ENCODE data around the gene INPPL1. TPM values are rescaled to one million over a fixed set of nuclear protein-coding genes. Genes with fewer than 3 reads are reported as not detected.

INPPL1 gene
- total RNA-seq, 1 donor from 2014 or later = 69.2 TPM

DNA sequence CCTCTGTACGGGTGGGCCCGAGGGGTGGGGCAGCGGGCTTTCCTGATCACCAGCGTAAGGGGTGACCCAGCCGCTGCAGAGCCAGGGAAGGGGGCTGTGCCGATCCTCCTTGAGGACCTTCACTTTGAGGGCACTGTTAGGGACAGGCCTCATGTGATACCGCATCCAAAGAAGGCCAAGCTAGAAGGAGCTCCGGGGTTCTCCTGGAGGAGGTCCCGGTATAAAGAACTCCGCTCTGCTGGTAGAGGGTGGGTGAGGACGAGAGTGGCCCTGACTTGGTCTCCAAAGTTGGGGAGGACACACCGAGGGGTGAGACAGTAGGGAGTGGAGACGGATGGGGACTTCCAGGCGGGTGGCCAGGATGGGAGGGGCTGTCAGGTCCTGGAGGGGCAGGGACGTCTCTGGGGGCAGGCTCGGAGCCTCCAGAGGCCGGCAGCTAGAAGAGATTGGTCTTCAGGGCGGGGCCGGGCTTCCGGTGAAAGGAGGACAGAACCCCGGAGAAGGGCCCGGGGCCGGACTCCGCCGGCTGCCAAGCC is 14.8 kb downstream of the INPPL1 start:
- Histone ChIP-seq H3K9me3 (no peaks in the 10 kb centered on the region), H3K27me3 (peaks cover 19% of the 10 kb centered on the region), H3K27ac (peak overlapping the region; percentile 46), H3K4me1 (peaks cover 37% of the 10 kb centered on the region), H3K4me3 (peak overlapping the region; percentile 39 to 55), H3K36me3 (peaks cover 0 to 33% of the 10 kb centered on the region in 2 donors)
- peak in 1 of 2 donors; percentile 25 for TF ChIP-seq POLR2AphosphoS5 (IDR thresholded peaks at IDR 0.05; ENCODE audit: insufficient read depth in 1 of 2, low read depth in 1 of 2)
- TF ChIP-seq, protein P1, sequence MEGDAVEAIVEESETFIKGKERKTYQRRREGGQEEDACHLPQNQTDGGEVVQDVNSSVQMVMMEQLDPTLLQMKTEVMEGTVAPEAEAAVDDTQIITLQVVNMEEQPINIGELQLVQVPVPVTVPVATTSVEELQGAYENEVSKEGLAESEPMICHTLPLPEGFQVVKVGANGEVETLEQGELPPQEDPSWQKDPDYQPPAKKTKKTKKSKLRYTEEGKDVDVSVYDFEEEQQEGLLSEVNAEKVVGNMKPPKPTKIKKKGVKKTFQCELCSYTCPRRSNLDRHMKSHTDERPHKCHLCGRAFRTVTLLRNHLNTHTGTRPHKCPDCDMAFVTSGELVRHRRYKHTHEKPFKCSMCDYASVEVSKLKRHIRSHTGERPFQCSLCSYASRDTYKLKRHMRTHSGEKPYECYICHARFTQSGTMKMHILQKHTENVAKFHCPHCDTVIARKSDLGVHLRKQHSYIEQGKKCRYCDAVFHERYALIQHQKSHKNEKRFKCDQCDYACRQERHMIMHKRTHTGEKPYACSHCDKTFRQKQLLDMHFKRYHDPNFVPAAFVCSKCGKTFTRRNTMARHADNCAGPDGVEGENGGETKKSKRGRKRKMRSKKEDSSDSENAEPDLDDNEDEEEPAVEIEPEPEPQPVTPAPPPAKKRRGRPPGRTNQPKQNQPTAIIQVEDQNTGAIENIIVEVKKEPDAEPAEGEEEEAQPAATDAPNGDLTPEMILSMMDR (IDR thresholded peaks at IDR 0.05) = no peak
- intact Hi-C loops (cut with DNase I) = no loop called here
- no peak for DNase-seq (ENCODE audit: extremely low spot score in 2 of 2)

DNA sequence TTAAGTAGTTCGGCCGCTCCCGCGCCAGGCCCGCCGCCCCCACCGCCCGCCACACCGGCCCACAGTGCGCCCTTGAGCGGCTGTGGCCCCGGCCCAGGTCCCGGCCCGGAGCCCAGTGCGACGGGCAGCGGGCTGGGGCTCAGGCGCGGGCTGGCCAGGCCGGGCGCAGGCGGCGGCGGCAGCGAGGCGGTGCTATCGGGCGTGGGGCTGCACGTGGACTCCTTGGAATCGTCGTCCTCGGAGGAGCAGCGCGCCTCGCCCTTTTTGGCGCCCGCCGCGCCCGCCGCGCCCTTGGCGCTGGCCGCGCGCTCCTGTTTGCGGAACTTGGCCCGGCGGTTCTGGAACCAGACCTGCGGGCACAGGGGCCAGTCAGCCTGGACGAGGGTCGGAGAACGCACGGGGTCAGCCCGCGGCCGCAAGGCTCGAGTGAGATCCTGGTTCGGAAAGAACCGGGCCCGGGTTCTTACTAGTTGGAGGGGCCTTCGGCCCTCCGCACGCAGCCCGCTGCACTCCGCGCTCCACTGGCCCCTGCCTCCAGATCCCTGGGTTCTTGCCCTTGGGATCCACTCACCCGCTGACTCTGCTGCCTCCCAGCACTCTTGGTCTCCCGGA is 15.4 kb downstream of the INPPL1 start:
- Histone ChIP-seq H3K27ac (peak overlapping the region; percentile 46), H3K27me3 (peaks cover 23% of the 10 kb centered on the region), H3K4me3 (peak overlapping the region; percentile 39 to 55), H3K9me3 (no peaks in the 10 kb centered on the region), H3K4me1 (peaks cover 40% of the 10 kb centered on the region), H3K36me3 (peaks cover 0 to 28% of the 10 kb centered on the region in 2 donors)
- intact Hi-C loops (cut with DNase I) = no loop called here
- DNase-seq (ENCODE audit: extremely low spot score in 2 of 2) = no peak
- no peak for TF ChIP-seq POLR2AphosphoS5 (IDR thresholded peaks at IDR 0.05; ENCODE audit: insufficient read depth in 1 of 2, low read depth in 1 of 2)
- no peak for TF ChIP-seq POLR2A (IDR thresholded peaks at IDR 0.05)
- TF ChIP-seq, protein P1 (IDR thresholded peaks at IDR 0.05) = no peak

DNA sequence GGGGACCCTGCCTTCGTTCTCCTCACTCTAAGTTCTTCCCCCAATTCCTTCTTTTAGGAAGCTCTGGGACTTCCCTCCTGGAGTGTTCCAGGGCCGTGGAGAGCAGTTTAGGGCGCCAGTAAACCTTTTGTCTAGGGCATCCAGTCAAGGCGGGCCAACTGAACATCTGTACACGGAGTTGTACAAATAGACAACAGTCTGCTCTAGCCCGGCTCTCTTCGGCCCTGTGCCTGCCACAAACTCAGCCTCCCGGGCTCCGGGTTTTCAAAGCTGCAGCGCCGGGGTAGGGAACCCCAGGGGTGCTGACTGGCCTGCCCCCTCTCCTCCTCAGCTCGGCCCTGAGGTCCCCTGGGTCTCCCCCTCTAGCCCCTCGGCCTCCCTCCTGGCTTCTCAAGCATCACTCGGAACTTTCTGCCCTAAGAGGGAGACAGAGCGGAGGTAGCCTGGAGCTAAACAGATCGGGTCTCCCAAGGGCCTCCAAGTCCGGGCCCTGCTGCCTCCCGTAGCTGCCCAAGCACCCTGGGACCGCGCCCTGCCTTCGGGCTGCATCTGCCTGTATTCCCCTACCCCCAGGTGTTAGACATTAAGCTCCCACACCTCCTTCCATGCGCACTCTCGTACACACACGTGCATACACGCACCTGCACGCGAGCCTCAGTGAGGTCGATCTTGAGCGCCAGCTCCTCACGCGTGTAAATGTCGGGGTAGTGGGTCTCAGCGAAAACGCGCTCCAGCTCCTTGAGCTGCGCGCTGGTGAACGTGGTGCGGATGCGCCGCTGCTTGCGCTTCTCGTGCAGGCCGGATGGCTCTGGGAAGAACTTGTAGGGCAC is 16.1 kb downstream of the INPPL1 start:
- Histone ChIP-seq H3K9me3 (no peaks in the 10 kb centered on the region), H3K27ac (no peak overlapping the region), H3K4me1 (peaks cover 40% of the 10 kb centered on the region), H3K4me3 (peak overlapping the region; percentile 39 to 55), H3K36me3 (peaks cover 0 to 20% of the 10 kb centered on the region in 2 donors), H3K27me3 (peaks cover 24% of the 10 kb centered on the region)
- intact Hi-C loops (cut with DNase I) = no loop called here
- TF ChIP-seq, protein P1 (IDR thresholded peaks at IDR 0.05) = no peak
- TF ChIP-seq POLR2AphosphoS5 (IDR thresholded peaks at IDR 0.05; ENCODE audit: insufficient read depth in 1 of 2, low read depth in 1 of 2) = no peak
- TF ChIP-seq POLR2A (IDR thresholded peaks at IDR 0.05) = no peak
- DNase-seq (ENCODE audit: extremely low spot score in 2 of 2) = no peak

DNA sequence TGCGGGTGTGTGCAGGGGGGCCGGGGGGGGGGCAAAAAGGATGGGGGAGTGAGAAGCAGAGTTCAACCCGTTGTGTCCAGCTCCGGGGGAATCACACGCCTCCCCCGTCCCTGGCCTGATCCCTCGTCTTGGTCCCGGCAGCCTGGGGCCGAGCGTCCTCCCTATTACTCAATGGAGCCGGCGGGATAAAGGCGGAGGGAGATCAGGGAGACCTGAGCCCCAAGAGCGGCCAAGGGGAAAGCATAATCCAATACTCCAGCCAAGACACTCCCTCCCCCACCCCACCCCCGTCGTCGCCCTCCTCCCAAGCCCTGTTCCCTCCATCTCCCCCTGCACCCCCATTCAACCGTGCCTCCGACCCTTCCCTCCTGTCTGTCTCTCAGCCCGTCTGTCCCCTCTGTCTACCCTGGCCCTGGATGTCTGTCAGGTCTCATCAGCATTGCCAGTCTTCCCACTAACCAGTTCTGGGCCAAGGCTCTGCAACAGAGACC is 16.8 kb downstream of the INPPL1 start:
- peaks cover 40% of the 10 kb centered on the region for H3K4me1 ChIP-seq
- no peak overlapping the region for H3K27ac ChIP-seq
- DNase-seq (ENCODE audit: extremely low spot score in 2 of 2) = no peak
- no peaks in the 10 kb centered on the region for H3K9me3 ChIP-seq
- intact Hi-C loops (cut with DNase I) = no loop called here
- peaks cover 0 to 14% of the 10 kb centered on the region in 2 donors for H3K36me3 ChIP-seq
- H3K27me3 ChIP-seq = peaks cover 24% of the 10 kb centered on the region
- TF ChIP-seq POLR2AphosphoS5 (IDR thresholded peaks at IDR 0.05; ENCODE audit: insufficient read depth in 1 of 2, low read depth in 1 of 2) = no peak
- TF ChIP-seq, protein P1 (IDR thresholded peaks at IDR 0.05) = no peak
- no peak for TF ChIP-seq POLR2A (IDR thresholded peaks at IDR 0.05)
- no peak overlapping the region for H3K4me3 ChIP-seq

Data from vagina (tissue), 2 donors.